ENCODE results near the gene ARHGAP42.

DNA sequence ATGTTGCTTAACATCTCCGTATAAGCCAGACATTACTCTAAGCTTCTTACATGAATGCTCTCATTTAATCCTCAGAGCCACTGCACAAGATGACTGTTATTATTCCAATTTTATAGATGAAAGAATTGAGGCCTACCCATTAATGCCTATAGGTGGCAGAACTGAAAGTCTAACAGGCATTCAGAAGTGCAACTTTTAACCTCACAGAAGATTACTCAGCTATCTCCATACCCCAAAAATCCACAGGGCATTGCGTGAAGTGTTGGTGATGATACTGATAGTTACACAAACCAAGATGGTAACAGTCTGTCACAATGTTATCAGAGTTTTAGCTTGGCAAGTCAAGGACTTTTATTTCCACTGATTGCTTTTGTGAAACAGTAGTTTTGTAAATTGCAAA lies 130.5 kb downstream of the ARHGAP42 start:
- TF ChIP-seq GABPA (IDR thresholded peaks at IDR 0.05; ENCODE audit: low read depth) (no peak), POLR2AphosphoS5 (IDR thresholded peaks at IDR 0.05; ENCODE audit: low read depth) (no peak)
- TF ChIP-seq, protein P1, sequence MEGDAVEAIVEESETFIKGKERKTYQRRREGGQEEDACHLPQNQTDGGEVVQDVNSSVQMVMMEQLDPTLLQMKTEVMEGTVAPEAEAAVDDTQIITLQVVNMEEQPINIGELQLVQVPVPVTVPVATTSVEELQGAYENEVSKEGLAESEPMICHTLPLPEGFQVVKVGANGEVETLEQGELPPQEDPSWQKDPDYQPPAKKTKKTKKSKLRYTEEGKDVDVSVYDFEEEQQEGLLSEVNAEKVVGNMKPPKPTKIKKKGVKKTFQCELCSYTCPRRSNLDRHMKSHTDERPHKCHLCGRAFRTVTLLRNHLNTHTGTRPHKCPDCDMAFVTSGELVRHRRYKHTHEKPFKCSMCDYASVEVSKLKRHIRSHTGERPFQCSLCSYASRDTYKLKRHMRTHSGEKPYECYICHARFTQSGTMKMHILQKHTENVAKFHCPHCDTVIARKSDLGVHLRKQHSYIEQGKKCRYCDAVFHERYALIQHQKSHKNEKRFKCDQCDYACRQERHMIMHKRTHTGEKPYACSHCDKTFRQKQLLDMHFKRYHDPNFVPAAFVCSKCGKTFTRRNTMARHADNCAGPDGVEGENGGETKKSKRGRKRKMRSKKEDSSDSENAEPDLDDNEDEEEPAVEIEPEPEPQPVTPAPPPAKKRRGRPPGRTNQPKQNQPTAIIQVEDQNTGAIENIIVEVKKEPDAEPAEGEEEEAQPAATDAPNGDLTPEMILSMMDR (IDR thresholded peaks at IDR 0.05; ENCODE audit: insufficient read depth, low read length) = no peak
- TF ChIP-seq, protein P2, sequence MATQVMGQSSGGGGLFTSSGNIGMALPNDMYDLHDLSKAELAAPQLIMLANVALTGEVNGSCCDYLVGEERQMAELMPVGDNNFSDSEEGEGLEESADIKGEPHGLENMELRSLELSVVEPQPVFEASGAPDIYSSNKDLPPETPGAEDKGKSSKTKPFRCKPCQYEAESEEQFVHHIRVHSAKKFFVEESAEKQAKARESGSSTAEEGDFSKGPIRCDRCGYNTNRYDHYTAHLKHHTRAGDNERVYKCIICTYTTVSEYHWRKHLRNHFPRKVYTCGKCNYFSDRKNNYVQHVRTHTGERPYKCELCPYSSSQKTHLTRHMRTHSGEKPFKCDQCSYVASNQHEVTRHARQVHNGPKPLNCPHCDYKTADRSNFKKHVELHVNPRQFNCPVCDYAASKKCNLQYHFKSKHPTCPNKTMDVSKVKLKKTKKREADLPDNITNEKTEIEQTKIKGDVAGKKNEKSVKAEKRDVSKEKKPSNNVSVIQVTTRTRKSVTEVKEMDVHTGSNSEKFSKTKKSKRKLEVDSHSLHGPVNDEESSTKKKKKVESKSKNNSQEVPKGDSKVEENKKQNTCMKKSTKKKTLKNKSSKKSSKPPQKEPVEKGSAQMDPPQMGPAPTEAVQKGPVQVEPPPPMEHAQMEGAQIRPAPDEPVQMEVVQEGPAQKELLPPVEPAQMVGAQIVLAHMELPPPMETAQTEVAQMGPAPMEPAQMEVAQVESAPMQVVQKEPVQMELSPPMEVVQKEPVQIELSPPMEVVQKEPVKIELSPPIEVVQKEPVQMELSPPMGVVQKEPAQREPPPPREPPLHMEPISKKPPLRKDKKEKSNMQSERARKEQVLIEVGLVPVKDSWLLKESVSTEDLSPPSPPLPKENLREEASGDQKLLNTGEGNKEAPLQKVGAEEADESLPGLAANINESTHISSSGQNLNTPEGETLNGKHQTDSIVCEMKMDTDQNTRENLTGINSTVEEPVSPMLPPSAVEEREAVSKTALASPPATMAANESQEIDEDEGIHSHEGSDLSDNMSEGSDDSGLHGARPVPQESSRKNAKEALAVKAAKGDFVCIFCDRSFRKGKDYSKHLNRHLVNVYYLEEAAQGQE (IDR thresholded peaks at IDR 0.05; ENCODE audit: insufficient replicate concordance, low read depth) = no peak

Measured in HL-60 (cell line).